WTC11 (cell line): ENCODE measurements around the gene DHCR7. TPM values are rescaled to one million over a fixed set of nuclear protein-coding genes. Genes with fewer than 3 reads are reported as not detected.

ENCODE experiments used
- ATAC-seq: fragments of 200-7000 bp; cut with Tn5 transposase; 2 replicates; pipeline ENCODE4 v1.10.0; 2021; ENCODE audit warnings: mild to moderate bottlenecking, moderate library complexity
- CTCF ChIA-PET: fragments of 300-600 bp; sonication (Branson Sonifier 250); formaldehyde crosslinking; loops from one replicate; lab custom pipeline; 2021; ENCODE audit warnings: antibody characterized with exemption; lab: Charles Lee
- POLR2A ChIA-PET: fragments of 350-600 bp; sonication (Branson Sonifier 250); formaldehyde crosslinking; loops from one replicate; lab custom pipeline; 2021; ENCODE audit warnings: antibody characterized with exemption; lab: Charles Lee
- DNase-seq: peaks from one replicate; pipeline ENCODE4 v3.0.0; 2021; ENCODE audit warnings: low spot score
- H3K27ac Mint-ChIP-seq: 2 replicates; pipeline ENCODE4 v1.8.0; 2021; ENCODE audit warnings: mixed read lengths
- H3K27me3 Mint-ChIP-seq: 2 replicates; pipeline ENCODE4 v1.8.0; 2021; ENCODE audit warnings: low read depth, mild to moderate bottlenecking, moderate library complexity, mixed read lengths
- H3K36me3 Mint-ChIP-seq: 2 replicates; pipeline ENCODE4 v1.8.0; 2021; ENCODE audit warnings: mixed read lengths
- H3K4me1 Mint-ChIP-seq: 2 replicates; pipeline ENCODE4 v1.8.0; 2022; ENCODE audit warnings: mixed read lengths
- H3K4me3 Mint-ChIP-seq: 2 replicates; pipeline ENCODE4 v1.8.0; 2021; ENCODE audit warnings: mild to moderate bottlenecking, moderate library complexity, mixed read lengths
- H3K9me3 Mint-ChIP-seq: 2 replicates; pipeline ENCODE4 v1.8.0; 2021; ENCODE audit warnings: mixed read lengths
- ATF1 ChIP-seq: sonication (generic); formaldehyde crosslinking; IDR thresholded peaks from 2 replicates; pipeline ENCODE4 v1.8.1; 2023; ENCODE audit warnings: mild to moderate bottlenecking, moderate library complexity, missing genetic modification reagents
- ATF2 ChIP-seq: sonication (generic); formaldehyde crosslinking; IDR thresholded peaks from 2 replicates; pipeline ENCODE4 v1.8.1; 2022; ENCODE audit warnings: low read depth, missing genetic modification reagents, borderline replicate concordance
- CTCF ChIP-seq: fragments of 200-600 bp; IDR thresholded peaks from 2 replicates; pipeline ENCODE4 v1.8.0; 2022; ENCODE audit warnings: antibody characterized with exemption
- EMX1 ChIP-seq: fragments of 250-450 bp; sonication (Bioruptor Pico); IDR thresholded peaks from 2 replicates; pipeline ENCODE4 v1.8.0; 2021; ENCODE audit warnings: mild to moderate bottlenecking
- ESRRA ChIP-seq: sonication (generic); formaldehyde crosslinking; IDR thresholded peaks from 2 replicates; pipeline ENCODE4 v1.8.1; 2022; ENCODE audit warnings: mild to moderate bottlenecking, missing genetic modification reagents, borderline replicate concordance
- ETV6 ChIP-seq: sonication (generic); formaldehyde crosslinking; IDR thresholded peaks from 2 replicates; pipeline ENCODE4 v1.8.1; 2022; ENCODE audit warnings: mild to moderate bottlenecking, missing genetic modification reagents
- FOXK1 ChIP-seq: sonication (generic); formaldehyde crosslinking; IDR thresholded peaks from 2 replicates; pipeline ENCODE4 v1.8.0; 2022; ENCODE audit warnings: mild to moderate bottlenecking, moderate library complexity, missing genetic modification reagents
- GABPB1 ChIP-seq: sonication (generic); formaldehyde crosslinking; IDR thresholded peaks from 2 replicates; pipeline ENCODE4 v1.8.1; 2023; ENCODE audit warnings: mild to moderate bottlenecking, missing genetic modification reagents
- HMGA2 ChIP-seq: fragments of 250-450 bp; sonication (Bioruptor Pico); IDR thresholded peaks from 2 replicates; pipeline ENCODE4 v1.4.0; 2021; ENCODE audit warnings: mild to moderate bottlenecking, moderate library complexity
- IRF1 ChIP-seq: sonication (generic); formaldehyde crosslinking; IDR thresholded peaks from 2 replicates; pipeline ENCODE4 v1.8.0; 2023; ENCODE audit warnings: missing genetic modification reagents
- IRF2 ChIP-seq: sonication (generic); formaldehyde crosslinking; IDR thresholded peaks from 2 replicates; pipeline ENCODE4 v1.8.0; 2022; ENCODE audit warnings: low read depth, missing genetic modification reagents, borderline replicate concordance
- JUN ChIP-seq: sonication (generic); formaldehyde crosslinking; IDR thresholded peaks from 2 replicates; pipeline ENCODE4 v1.8.0; 2023; ENCODE audit warnings: mild to moderate bottlenecking, missing genetic modification reagents
- MXD4 ChIP-seq: fragments of 250-450 bp; sonication (Bioruptor Pico); IDR thresholded peaks from 2 replicates; pipeline ENCODE4 v1.8.0; 2021; ENCODE audit warnings: mild to moderate bottlenecking, moderate library complexity, borderline replicate concordance
- NFATC4 ChIP-seq: fragments of 250-450 bp; sonication (Bioruptor Pico); IDR thresholded peaks from 2 replicates; pipeline ENCODE4 v1.9.0; 2021; ENCODE audit warnings: mild to moderate bottlenecking
- NR2C2 ChIP-seq: sonication (generic); formaldehyde crosslinking; IDR thresholded peaks from 2 replicates; pipeline ENCODE4 v1.8.0; 2022; ENCODE audit warnings: mild to moderate bottlenecking, missing genetic modification reagents
- OVOL2 ChIP-seq: fragments of 250-450 bp; sonication (Bioruptor Pico); IDR thresholded peaks from 2 replicates; pipeline ENCODE4 v1.9.0; 2021; ENCODE audit warnings: mild to moderate bottlenecking, borderline replicate concordance
- PRRX2 ChIP-seq: fragments of 250-450 bp; sonication (Bioruptor Pico); IDR thresholded peaks from 2 replicates; pipeline ENCODE4 v1.8.0; 2021; ENCODE audit warnings: mild to moderate bottlenecking
- RELA ChIP-seq: sonication (generic); formaldehyde crosslinking; IDR thresholded peaks from 2 replicates; pipeline ENCODE4 v1.8.1; 2022; ENCODE audit warnings: missing genetic modification reagents, mild to moderate bottlenecking, borderline replicate concordance
- SP1 ChIP-seq: sonication (generic); formaldehyde crosslinking; conservative IDR thresholded peaks from 2 replicates; pipeline ENCODE4 v1.8.1; 2022; ENCODE audit warnings: missing genetic modification reagents
- TCF7 ChIP-seq: sonication (generic); formaldehyde crosslinking; IDR thresholded peaks from 2 replicates; pipeline ENCODE4 v1.8.0; 2022; ENCODE audit warnings: mild to moderate bottlenecking, low read depth, missing genetic modification reagents, moderate library complexity
- TEAD4 ChIP-seq: sonication (generic); formaldehyde crosslinking; IDR thresholded peaks from 2 replicates; pipeline ENCODE4 v1.8.0; 2022; ENCODE audit warnings: mild to moderate bottlenecking, missing genetic modification reagents
- ZBTB21 ChIP-seq: sonication (generic); formaldehyde crosslinking; IDR thresholded peaks from 2 replicates; pipeline ENCODE4 v1.8.1; 2023; ENCODE audit warnings: mild to moderate bottlenecking, missing genetic modification reagents, borderline replicate concordance
- ZNF423 ChIP-seq: fragments of 250-450 bp; sonication (Bioruptor Pico); IDR thresholded peaks from 2 replicates; pipeline ENCODE4 v2.1.2; 2022; ENCODE audit warnings: mild to moderate bottlenecking, moderate library complexity
- total RNA-seq: library from RNA; stranded (reverse); gene quantifications from 3 replicates; pipeline ENCODE4 v1.2.3, GENCODE V29; 2021
- TF ChIP-seq, protein P1 (sequence below): sonication (generic); formaldehyde crosslinking; IDR thresholded peaks from 2 replicates; pipeline ENCODE4 v1.8.1; 2022; ENCODE audit warnings: low read depth, mild to moderate bottlenecking, moderate library complexity, missing genetic modification reagents, borderline replicate concordance
- TF ChIP-seq, protein P2 (sequence below): sonication (generic); formaldehyde crosslinking; IDR thresholded peaks from 2 replicates; pipeline ENCODE4 v1.8.1; 2022; ENCODE audit warnings: mild to moderate bottlenecking, missing genetic modification reagents, moderate library complexity, borderline replicate concordance
- TF ChIP-seq, protein P3 (sequence below): sonication (generic); formaldehyde crosslinking; IDR thresholded peaks from 2 replicates; pipeline ENCODE4 v1.8.1; 2023; ENCODE audit warnings: mild to moderate bottlenecking, missing genetic modification reagents, borderline replicate concordance
- TF ChIP-seq, protein P4 (sequence below): sonication (generic); formaldehyde crosslinking; IDR thresholded peaks from 2 replicates; pipeline ENCODE4 v1.8.0; 2022; ENCODE audit warnings: mild to moderate bottlenecking, missing genetic modification reagents

Gene DHCR7
- total RNA-seq, 1 experiment from 2014 or later = 104 TPM

DNA sequence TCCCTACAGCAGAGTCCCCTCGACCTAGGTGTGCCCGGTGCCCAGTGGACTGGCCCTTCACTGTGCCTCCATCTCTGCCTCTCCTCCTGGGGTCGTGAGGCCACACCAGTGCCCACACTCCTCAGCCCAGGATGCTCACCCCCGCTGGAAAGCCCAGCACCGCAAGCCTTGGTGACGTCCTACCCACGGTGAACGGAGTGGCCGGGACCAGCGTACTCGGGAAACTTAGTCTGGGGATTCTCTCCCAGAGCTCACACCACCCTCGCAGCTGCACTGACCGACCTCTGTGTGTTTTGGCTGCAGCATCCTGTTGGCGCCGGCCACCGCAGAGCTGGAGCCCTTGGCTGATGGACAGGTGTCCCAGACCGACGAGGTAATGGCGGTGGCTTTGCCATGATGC lies 43.3 kb upstream of the DHCR7 start:
- H3K27ac Mint-ChIP-seq = no peak overlapping the region
- no peak for DNase-seq
- no peak for TF ChIP-seq ZBTB21
- TF ChIP-seq, protein P1, sequence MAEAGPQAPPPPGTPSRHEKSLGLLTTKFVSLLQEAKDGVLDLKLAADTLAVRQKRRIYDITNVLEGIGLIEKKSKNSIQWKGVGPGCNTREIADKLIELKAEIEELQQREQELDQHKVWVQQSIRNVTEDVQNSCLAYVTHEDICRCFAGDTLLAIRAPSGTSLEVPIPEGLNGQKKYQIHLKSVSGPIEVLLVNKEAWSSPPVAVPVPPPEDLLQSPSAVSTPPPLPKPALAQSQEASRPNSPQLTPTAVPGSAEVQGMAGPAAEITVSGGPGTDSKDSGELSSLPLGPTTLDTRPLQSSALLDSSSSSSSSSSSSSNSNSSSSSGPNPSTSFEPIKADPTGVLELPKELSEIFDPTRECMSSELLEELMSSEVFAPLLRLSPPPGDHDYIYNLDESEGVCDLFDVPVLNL = no peak
- TF ChIP-seq TCF7 = no peak
- TF ChIP-seq HMGA2 (CRISPR knock-in tag) = no peak
- TF ChIP-seq RELA (CRISPR knock-in tag) = no peak
- no peak for TF ChIP-seq SP1
- no peak for TF ChIP-seq IRF1 (CRISPR knock-in tag)
- TF ChIP-seq ETV6 = no peak
- no peak for TF ChIP-seq NR2C2 (CRISPR knock-in tag)
- TF ChIP-seq JUN (CRISPR knock-in tag) = no peak
- no peak for TF ChIP-seq NFATC4 (CRISPR knock-in tag)
- TF ChIP-seq ATF1 = no peak
- TF ChIP-seq, protein P2, sequence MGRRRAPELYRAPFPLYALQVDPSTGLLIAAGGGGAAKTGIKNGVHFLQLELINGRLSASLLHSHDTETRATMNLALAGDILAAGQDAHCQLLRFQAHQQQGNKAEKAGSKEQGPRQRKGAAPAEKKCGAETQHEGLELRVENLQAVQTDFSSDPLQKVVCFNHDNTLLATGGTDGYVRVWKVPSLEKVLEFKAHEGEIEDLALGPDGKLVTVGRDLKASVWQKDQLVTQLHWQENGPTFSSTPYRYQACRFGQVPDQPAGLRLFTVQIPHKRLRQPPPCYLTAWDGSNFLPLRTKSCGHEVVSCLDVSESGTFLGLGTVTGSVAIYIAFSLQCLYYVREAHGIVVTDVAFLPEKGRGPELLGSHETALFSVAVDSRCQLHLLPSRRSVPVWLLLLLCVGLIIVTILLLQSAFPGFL (CRISPR knock-in tag) = no peak
- no peak for TF ChIP-seq FOXK1
- TF ChIP-seq, all 79 proteins: peak for 0
- ATAC-seq = no peak
- peaks cover 6% of the 10 kb centered on the region for H3K4me1 Mint-ChIP-seq
- peaks cover 37% of the 10 kb centered on the region for H3K36me3 Mint-ChIP-seq
- no peaks in the 10 kb centered on the region for H3K27me3 Mint-ChIP-seq
- H3K4me3 Mint-ChIP-seq = no peak overlapping the region
- H3K9me3 Mint-ChIP-seq = no peaks in the 10 kb centered on the region
- CTCF ChIA-PET = no interaction called here
- POLR2A ChIA-PET = no interaction called here

GRCh38 chr11:71490731-71491390 lies 42.7 kb upstream of the DHCR7 start:
- POLR2A ChIA-PET = no interaction called here
- ATAC-seq (no peak), DNase-seq (no peak)
- Mint-ChIP-seq H3K4me3 (no peak overlapping the region), H3K4me1 (peaks cover 6% of the 10 kb centered on the region), H3K27me3 (no peaks in the 10 kb centered on the region), H3K36me3 (peaks cover 37% of the 10 kb centered on the region), H3K27ac (peak overlapping the region; percentile 50; the same call in 1 of the 2 replicates), H3K9me3 (no peaks in the 10 kb centered on the region)
- TF ChIP-seq ETV6 (no peak), MXD4 (CRISPR knock-in tag) (no peak), EMX1 (CRISPR knock-in tag) (no peak), OVOL2 (CRISPR knock-in tag) (no peak), IRF2 (no peak), PRRX2 (no peak), ESRRA (no peak), ZNF423 (no peak), ATF2 (CRISPR knock-in tag) (no peak), NR2C2 (CRISPR knock-in tag) (no peak), CTCF (no peak), TEAD4 (CRISPR knock-in tag) (no peak), GABPB1 (CRISPR knock-in tag) (no peak), NFATC4 (CRISPR knock-in tag) (no peak), SP1 (no peak)
- TF ChIP-seq, protein P3, sequence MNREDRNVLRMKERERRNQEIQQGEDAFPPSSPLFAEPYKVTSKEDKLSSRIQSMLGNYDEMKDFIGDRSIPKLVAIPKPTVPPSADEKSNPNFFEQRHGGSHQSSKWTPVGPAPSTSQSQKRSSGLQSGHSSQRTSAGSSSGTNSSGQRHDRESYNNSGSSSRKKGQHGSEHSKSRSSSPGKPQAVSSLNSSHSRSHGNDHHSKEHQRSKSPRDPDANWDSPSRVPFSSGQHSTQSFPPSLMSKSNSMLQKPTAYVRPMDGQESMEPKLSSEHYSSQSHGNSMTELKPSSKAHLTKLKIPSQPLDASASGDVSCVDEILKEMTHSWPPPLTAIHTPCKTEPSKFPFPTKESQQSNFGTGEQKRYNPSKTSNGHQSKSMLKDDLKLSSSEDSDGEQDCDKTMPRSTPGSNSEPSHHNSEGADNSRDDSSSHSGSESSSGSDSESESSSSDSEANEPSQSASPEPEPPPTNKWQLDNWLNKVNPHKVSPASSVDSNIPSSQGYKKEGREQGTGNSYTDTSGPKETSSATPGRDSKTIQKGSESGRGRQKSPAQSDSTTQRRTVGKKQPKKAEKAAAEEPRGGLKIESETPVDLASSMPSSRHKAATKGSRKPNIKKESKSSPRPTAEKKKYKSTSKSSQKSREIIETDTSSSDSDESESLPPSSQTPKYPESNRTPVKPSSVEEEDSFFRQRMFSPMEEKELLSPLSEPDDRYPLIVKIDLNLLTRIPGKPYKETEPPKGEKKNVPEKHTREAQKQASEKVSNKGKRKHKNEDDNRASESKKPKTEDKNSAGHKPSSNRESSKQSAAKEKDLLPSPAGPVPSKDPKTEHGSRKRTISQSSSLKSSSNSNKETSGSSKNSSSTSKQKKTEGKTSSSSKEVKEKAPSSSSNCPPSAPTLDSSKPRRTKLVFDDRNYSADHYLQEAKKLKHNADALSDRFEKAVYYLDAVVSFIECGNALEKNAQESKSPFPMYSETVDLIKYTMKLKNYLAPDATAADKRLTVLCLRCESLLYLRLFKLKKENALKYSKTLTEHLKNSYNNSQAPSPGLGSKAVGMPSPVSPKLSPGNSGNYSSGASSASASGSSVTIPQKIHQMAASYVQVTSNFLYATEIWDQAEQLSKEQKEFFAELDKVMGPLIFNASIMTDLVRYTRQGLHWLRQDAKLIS (CRISPR knock-in tag) = no peak
- TF ChIP-seq, protein P4, sequence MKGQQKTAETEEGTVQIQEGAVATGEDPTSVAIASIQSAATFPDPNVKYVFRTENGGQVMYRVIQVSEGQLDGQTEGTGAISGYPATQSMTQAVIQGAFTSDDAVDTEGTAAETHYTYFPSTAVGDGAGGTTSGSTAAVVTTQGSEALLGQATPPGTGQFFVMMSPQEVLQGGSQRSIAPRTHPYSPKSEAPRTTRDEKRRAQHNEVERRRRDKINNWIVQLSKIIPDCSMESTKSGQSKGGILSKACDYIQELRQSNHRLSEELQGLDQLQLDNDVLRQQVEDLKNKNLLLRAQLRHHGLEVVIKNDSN (CRISPR knock-in tag) = no peak
- CTCF ChIA-PET = no interaction called here
